HUDEP-2 (cell line): ENCODE measurements around the gene PREX1.

Source experiments
- DNase-seq, 76 experiments: peaks; one replicate each; lab custom pipeline; 2025; ENCODE audit not compliant: unreplicated experiment in 76 of 76; lab: John Stamatoyannopoulos, UW

Gene PREX1

DNA sequence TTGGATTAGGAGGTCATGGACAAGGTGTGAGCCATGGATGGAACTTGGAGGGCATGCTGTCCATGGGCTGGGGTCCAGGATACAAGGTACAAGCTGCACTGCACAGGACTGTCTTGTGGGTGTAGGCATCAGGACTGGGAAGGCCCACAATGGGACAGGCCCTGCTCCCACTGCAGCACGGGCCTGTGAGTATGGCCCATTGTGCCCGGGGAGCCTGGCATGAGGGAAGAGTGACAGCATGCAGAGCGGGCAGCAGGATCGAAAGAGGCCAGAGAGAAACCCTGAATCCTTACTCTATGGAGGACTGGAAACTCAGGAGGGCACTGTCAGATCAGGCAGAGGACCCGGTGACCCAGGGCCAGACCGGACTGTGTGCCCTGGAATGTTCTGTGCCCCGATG, 211.3 kb downstream of the PREX1 start:
- no peak for DNase-seq

DNA sequence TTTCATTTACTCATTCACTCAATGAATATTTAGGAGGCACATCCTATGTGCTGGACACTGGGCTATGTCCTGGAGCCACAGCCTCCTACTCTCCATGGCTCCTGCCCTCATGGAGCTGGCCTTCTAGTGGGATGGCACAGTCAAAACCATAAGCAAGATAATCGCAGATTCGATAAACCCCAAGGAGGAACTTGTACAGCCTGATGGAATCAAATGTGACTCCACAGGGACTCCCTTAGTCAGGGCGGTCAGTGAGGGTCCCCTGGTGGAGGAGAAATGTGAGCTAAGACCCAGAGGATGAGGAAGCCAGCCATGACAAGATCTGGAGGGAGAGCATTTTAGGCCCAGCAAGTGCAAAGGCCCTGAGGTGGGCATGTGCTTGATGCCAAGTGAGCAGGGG, 211.9 kb downstream of the PREX1 start:
- no peak for DNase-seq

DNA sequence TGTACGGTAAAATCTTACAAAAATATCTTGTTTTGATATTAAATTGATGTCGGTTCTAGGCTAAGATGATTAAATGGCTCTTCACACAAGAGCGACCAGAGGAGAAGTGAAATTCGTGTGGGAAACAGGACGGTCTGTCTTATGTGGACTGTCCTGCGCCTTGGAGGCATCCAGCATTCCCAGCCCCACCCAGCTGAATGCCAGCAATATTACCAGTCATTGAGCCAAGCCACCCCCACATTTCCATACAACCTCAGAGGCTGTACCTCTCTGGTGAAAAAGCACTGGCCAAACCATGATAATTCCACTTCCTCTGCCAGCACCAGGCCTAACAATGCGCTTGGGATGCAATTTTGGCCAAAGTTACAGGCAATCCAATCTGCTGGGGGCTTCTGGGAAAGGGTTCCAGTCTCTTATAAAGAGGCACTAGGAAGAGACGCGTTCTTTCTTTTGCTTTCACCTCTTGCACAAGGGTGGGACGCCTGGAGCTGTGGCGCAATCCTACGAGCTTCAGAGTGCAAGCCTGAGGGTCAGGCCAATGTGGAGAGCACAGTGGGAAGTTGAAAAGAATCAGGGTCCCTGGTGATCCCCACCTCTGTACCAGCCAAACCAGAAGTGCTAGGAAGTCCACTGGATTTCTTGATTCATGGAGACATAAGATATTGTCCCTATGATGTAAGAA, 213.1 kb downstream of the PREX1 start:
- DNase-seq = no peak

DNA sequence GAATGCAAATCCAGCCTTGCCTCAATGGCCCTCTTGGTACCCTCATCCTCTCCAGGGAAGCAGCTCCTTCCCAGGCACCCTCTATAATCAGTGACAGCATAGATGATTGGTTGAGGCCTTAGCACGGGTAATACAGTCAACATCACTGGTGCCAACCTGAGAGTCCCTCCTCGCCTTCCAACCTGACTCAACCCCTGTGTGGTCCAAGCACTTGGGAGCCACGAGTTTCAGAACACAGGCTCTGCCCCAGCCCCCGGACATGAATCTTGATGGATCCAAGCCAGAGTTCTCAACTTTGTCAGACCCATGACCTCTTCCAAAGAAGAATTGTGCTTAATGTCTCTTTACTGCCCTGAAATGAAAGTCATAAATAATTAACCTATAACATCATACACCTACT, 213.9 kb downstream of the PREX1 start:
- DNase-seq = no peak

DNA sequence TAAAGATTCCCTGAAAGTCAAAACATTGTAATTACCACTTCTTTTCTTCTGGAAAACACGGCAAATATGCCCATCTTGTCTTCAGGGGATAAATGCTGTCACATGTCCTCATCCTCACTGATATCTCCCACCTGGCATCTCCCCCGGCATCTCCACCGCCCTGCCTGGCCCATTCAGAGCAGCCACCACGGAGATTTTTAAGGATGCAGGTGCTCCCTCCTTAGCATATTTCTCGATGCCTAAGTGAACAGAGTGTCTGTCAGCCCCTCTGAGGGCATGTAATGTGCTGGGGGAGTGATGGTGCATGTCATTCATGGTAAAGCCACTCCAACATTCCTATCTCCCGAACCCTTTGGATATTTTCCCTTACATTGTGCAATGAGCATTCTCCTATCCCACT, 215.5 kb downstream of the PREX1 start:
- no peak for DNase-seq

DNA sequence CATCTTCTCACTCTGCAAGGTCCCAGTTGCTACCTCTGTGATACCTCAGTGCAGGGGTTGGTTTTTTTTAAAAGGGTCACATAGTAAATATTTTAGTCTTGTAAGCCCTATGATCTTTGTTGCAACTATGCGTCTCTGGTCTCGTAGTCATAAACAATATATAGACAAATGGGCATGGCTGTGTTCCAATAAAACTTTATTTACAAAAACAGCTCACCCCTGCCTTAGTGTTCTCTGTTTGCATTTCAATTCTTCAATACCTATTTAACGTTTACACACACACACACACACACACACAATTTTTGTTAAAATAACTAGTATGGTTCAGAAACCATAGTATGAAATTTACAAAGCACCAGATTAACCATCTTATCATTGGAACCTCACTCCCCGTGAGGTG, 216.8 kb downstream of the PREX1 start:
- DNase-seq = no peak

DNA sequence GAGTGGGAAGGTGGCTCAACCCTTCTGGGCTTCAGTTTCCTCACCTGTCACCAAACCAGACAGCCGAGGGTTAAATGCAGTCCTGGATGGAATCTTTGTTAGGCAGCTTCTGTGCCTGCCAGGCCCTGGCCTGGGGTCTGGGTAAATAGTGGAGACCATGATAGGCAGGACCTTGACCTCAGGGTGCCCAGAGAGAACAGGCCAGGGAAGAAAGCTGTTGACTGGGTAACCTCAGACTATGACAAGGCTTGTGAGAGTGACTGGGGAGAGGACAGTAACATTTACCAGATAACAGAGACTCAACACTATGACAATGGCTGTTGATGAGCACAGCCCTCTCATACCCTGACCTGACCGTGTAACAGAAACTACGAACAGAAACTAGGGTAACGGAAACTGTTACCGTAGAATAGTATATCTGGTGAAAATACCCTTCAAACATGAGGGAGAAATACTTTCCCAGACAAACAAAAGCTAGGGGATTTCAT, 218.3 kb downstream of the PREX1 start:
- DNase-seq = no peak

DNA sequence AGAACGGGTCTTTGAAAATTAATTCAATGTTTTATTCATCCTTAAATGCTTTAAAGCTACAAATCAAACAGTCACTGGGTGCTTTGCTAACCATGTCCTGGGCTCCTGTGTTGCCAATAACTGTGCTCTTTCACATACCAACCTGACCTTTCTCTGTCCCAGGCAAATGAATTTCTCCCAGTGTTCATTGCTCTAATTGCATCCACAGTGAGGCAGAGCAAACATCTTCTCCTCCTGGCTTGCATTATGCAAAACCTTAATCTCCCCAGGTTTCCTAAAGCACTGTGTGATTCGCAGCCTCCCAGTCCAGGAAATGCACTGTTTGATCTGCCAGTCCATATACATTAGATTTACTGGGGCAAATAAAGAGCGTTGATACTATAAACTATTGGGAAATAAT, 219.0 kb downstream of the PREX1 start:
- DNase-seq = no peak

DNA sequence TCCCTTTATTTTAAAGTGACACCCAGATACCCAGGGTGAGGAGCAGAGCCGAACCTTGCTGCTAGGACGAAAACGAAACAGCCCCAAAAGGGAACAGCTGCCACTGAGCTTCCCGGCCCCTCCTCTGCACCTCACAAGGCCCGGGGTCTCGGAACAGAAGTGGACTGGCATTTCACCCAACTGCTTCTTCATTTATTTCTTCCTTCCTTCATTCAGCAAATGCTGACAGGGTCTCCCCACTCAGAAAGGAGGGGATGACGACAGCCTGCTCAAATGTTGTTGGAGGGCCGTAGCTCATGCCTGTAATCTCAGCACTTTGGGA, 220.3 kb downstream of the PREX1 start:
- DNase-seq = no peak

DNA sequence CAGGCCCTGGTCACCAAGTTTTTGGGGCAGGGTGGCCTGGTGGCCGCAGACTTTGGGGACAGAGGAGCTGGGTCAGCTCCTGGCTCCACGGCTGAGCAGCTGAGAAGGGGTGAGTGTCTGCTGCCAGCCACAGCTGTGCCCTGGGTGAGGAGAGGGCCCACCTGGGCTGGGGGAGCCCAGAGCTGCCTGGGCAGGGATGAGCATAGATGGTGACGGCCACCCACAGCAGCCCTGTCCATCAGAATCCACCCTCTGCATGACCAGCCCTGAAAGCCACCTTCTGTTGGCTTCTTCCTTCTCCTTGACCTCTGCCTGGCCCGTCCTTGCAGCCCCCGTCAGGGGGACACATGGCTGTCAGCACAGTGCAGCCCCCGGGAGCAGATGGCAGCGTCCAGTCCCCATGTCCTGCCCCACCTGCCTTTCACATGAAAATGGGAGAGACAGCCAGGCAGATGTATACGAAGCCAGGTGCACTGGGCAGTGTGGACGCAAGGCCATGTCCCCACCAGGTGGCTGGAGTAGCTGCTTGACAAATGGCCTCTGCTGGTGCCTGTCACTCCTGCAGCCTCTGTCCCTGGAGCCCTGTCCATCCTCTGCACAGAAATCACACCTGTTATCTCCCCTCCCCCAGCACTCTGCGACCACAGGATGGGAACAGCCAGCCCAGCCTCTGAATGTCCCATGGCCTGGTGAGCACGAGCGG, 220.8 kb downstream of the PREX1 start:
- no peak for DNase-seq

DNA sequence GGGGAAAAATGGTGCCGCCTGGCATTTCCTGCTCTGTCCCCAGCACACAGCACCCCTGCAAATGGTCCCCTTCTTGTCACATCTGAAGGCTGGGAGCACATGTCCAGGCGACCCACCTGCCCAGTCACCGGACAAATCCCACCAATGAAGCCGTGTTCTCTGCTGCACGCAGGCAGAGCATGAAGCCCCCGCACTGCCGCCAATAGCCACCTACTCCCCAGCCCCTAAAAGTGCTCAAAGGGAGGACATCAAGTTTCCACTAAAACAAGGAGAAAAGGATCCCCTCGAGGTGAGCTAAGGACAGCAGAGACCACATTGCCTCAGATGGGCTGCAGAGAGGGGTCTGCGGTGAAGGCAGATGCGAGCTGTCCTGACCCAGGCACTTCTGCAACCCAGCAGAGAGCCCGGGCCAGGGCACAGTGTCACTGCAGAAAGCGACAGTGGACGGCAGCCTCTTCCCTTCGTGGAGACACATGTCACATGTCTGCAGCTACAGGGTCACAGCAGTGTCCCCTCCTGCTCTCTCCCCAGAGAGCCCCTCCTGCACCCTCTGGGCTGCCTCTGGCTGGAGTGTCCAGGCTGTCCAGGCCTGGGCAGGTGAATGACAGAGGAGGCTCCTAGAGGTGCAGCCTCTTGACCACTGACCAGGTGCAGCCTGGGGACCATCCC, 221.5 kb downstream of the PREX1 start:
- DNase-seq = no peak

DNA sequence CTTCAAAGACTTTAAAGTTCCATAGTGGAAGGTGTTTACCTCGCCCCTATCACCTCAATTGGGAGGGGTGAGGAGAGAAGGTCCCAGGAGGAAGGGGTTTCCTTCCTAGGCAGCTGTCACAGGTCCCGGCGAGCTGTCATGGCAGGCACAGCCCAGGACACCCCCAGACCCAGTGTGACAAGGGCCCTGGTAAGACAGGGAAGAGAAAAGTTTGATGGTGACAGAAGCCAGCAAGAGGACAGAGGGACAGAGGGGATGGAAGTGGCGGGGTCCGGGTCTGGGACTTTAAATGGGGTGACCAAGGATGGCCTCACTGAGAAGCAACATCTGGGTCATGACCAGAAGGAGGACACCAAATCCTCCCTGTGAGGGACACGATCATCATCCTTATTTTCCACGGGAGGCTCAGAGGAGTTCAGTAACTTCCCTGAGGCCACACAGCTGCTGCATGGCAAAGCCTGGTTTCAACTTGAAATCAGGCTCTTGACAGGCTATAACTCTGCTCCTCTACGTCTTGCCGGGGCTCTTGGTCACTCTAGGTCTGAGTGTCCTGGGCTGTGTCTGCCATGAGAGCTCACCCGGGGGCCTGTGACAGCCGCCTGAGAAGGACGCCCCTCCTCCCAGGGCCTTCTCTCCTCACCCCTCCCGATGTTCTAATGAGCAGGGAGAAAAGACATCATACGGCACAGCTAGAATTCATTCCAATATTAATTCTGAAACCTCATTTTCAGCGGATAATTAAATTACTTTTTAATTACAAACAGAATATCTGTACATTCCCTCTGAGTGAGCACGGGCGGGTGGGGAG, 222.2 kb downstream of the PREX1 start:
- DNase-seq = no peak

DNA sequence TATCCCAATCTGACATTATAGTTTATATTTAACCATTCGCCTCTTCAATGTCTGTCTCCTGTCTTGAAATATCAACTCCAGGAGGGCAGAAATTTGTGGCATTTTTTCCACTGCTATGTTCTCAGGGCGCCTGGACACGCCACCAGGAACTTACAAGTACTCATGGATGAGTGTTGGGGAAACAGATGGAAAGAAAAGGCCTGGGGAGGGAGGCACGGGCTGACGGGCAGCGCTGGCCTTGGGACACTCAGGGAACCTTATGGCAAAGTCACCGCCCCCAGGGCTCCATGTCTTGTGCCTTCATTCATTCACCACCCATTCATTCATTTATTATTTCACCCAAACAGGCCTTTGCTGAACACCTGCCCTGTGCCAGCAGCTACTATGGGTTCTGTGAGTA, 222.9 kb downstream of the PREX1 start:
- DNase-seq = no peak

DNA sequence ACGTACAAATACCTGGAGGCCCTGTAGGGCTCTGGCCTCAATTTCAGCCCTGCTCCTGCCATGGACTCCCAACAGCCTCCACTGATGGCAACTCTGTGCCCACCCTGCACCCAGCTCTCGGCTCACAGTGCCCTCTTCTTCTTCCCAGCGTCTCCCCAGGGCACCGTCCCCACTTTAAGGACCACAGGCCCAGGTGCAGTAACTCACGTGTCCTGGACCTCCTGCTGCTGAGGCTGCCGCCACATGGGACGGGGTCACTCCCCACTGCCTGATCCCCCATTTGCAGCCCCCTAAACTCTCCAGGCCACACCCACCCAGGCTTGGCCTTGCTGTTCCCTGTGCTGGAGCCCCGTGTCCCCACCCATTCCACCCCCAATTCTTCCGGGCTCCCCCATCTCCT, 223.4 kb downstream of the PREX1 start:
- no peak for DNase-seq

DNA sequence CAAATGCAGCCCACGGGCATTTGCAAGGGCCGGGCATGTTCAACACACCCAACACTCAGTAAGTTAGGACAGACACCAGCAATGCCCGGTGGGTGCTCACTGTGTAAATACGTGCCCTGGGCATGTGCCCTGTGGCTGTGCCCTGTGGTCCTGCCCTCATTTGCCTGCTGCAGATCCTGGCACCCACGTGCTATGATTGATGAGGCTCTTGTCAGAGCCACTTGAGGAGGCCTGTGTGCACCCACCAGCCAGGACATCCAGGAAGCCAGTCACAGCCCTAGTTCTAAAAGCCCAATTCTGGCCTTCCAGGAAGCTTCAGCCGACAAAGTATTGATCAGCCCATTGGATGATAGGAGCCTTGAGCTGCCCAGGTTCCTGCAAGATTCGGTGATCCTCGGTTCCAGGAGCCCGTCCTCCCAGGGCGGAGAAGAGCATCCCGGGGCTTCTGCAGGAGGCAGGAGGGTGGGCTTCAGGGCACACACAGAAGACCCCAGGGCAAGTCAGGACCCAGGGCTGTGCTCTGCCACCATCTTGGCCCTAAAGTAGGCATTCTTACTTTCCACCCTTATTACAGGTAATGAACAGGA, 223.9 kb downstream of the PREX1 start:
- DNase-seq = no peak

DNA sequence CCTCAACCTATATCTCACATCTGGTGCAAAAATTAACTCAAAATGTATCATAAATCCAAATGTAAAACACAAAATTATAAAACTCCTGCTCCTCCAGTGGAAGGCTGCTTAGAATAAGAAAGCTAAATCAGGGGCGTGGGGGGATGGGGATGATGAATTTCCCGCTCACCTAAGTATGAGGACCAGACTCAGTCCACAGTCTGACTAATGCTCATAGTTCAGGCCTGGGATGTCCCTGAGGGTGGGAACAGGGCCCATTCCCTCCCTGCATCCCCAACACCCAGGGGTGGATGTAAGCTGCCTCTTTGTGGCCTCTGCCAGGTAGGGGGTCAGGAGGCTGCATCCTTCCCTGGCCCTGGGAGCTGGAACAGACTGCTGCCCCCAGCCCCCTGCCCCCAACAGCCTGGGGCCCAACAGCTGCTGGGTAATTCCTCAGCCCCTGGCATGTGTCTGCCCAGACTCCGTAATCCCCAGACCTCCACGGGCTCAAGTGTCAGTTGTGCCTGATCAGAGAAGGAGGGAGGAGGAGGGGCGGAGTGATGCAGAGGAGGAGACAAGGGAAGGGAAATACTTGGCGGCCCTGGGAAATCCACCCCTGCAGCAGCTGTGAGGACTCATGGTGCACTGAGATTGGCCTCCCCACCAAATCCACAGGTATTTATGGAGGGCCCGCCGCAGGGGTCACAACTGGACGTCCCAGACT, 224.5 kb downstream of the PREX1 start:
- DNase-seq = no peak

DNA sequence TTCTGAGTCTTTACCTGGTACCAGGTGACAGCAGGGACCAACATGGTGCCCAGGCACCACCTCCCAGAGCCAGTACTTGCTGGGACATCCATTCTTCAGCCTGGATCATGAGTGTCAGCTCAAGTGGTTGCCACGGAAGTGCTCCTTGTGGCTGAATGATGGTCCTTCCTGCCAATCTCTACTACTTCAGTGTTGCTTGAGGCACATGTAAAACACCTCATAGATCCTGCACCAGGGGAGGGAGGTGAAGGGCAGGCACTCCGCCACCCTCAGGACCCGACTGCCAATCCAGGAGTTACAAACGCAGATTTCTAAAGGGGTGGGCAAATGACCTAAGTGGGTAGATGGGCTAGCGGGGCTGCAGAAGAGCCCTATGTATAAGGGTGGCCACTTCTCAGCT, 226.0 kb downstream of the PREX1 start:
- no peak for DNase-seq

DNA sequence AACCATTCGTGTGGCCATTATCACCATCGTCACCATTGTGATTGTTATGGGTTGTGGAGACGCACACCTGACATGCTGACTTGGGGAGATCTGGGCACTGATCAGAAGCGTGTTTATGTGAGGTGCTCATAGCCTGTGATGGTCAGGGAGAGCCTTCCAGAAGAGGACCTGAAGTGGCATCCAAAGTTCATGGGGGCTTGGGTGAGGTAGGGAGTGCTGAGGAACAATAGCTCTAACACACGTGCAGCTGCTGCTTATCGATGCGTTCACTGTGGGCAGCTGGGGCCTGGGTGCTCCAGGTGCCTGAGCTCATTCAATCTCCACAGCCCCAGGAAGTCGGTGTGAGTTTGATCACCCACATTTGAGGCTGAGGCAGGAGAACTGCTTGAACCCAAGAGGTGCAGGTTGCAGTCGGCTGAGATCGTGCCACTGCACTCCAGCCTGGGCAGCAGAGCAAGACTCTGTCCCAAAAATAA, 227.3 kb downstream of the PREX1 start:
- no peak for DNase-seq

DNA sequence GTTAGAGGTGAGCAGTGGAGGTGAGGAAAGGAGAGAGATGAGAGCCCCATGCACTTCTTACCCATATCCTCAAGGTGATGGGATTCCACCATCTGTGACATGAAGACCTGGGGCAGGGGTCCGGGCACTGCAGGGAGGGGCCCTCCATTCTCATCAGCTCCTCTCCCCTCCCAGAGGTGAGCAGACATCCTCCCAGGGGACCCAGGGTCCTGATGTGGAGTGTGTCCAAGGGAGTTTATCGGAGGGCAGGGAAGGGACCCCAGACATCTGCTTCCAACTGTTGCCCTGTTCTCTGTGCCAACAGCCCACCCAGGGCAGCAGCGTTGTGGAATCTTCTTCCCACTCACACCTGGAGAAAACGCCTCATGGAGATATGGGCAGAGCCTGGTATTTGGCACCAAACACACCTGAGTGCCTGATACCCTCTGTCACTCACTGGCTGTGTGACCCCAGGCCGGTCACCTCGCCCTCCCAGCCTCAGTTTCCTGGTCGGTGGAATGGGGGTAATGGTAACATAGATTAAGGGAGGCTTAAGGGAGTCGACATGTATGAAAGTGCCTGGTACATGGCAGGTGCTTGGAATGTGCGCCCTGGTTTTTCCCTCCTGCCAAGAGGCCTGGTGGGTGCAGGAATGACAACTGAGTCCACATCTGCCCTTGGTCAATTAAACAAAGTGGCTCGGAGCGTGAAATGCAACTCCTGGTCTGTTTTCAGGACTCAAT, 227.9 kb downstream of the PREX1 start:
- peak in 1 of 76 experiments; percentile 4 for DNase-seq
